ENCODE data around the gene DPF1.

Gene DPF1

GRCh38 chr19:38203197-38203596, 20.8 kb downstream of the DPF1 start:
- FAIRE-seq (no peak), DNase-seq (ENCODE audit: extremely low spot score, insufficient read length, low read depth) (no peak)

GRCh38 chr19:38202504-38202903, 21.5 kb downstream of the DPF1 start:
- DNase-seq (ENCODE audit: extremely low spot score, insufficient read length, low read depth) (no peak), FAIRE-seq (no peak)

DNA sequence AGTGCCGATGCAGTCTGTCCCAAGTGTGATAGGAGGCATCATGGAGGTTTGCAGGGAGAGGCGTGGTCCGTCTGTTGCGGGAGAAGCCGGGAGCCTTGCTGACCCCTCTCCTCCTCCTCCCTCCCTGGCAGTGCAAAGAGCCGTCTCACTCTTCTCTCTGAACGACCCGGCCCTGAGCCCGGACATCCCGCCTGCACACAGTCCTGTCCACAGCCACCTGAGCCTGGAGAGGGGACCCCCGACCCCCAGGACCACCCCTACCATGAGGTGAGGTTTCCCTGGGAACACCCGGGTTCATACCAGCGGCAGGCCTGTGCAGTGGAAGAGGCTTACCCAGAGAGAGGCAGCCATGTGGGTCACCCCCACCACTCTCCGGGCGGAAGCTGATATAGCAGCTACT, 22.3 kb downstream of the DPF1 start:
- FAIRE-seq (no peak), DNase-seq (ENCODE audit: extremely low spot score, insufficient read length, low read depth) (no peak)

GRCh38 chr19:38199340-38199739, 24.7 kb downstream of the DPF1 start:
- FAIRE-seq, result no peak

DNA sequence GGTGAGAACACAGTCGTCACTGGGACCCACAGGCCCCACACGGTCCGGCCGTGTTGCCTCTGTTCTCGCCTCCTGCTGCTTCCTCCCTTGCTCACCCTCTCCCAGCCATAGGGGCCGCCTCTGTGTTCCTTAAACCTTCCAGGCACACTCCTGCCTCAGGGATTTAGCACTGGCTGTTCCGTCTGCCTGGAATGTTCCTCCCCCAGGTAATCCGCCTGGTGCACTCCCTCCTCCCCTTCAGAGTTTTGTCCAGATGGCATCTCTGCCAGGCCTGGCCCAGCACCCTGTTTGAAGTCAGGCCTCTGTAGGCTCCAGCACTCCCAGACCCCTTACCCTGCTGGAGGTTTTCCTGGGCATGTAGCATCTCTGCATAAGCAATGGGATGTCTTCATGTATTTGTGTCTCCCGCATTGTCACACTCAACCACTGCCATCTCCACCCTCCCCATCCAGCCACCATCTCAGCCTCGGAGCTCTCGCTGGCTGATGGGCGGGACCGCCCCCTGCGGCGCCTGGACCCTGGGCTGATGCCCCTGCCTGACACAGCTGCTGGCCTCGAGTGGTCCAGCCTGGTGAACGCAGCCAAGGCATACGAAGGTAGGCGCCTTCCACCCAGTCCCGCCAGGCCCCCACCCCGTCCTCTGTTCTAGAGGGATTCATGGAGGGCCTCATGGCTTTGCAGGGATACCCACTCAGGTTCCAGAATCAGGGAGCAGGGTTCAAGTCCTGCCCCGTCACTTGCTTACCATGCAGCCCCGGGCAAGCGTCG, 25.9 kb downstream of the DPF1 start:
- no peak for DNase-seq (ENCODE audit: extremely low spot score, insufficient read length, low read depth)

More at GRCh38 chr19:38199340-38199739, 24.7 kb downstream of the DPF1 start:
- no peak for DNase-seq (ENCODE audit: extremely low spot score, insufficient read length, low read depth)

GRCh38 chr19:38196948-38197656, 26.9 kb downstream of the DPF1 start:
- no peak for FAIRE-seq
- DNase-seq (ENCODE audit: extremely low spot score, insufficient read length, low read depth), result no peak

More for the DNA sequence above, 25.9 kb downstream of the DPF1 start:
- no peak for FAIRE-seq

DNA sequence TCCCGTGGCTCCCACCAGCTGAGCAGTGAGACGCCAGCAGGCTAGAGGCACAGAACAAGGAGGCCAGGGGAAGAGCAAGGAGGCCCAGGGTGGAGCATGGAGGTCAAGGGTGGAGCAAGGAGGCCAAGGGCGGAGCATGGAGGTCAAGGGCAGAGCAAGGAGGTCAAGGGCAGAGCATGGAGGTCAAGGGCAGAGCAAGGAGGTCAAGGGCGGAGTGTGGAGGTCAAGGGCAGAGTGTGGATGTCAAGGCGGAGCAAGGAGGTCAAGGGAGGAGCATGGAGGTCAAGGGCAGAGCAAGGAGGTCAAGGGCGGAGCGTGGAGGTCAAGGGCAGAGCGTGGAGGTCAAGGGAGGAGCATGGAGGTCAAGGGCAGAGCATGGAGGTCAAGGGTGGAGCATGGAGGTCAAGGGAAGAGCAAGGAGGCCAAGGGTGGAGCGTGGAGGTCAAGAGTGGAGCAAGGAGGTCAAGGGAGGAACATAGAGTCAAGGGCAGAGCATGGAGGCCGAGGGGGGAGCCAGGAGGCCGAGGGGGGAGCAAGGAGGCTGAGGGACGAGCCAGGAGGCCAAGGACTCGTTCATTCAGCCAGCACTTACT, 27.7 kb downstream of the DPF1 start:
- DNase-seq (ENCODE audit: extremely low spot score, insufficient read length, low read depth) (no peak), FAIRE-seq (no peak)

DNA sequence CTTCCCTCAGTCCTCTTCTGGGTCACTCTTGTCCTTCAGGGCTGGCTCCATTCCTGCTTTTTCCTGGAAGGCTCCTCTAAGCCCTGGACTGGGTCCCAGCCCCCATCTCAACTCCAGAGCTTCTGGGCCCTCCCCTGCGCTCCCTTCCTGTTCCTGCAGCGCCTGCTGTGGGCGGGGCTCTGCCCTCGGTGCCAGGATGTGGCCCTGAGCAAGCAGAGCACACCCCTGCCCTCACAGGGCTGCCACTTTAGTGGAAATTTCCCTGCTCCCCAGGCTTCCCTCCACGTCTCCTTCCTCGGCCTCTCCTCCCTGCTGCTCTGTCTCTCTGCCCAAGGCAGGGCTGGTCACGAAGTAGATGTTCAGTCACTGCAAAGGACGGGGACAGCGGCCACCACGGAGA, 28.8 kb downstream of the DPF1 start:
- DNase-seq (ENCODE audit: extremely low spot score, insufficient read length, low read depth), result no peak
- no peak for FAIRE-seq

GRCh38 chr19:38194061-38194701, 29.8 kb downstream of the DPF1 start:
- DNase-seq (ENCODE audit: extremely low spot score, insufficient read length, low read depth) (no peak), FAIRE-seq (no peak)

- no peak for DNase-seq (ENCODE audit: extremely low spot score, insufficient read length, low read depth)
- no peak for FAIRE-seq
Observed at GRCh38 chr19:38193445-38193844, 30.6 kb downstream of the DPF1 start.

DNA sequence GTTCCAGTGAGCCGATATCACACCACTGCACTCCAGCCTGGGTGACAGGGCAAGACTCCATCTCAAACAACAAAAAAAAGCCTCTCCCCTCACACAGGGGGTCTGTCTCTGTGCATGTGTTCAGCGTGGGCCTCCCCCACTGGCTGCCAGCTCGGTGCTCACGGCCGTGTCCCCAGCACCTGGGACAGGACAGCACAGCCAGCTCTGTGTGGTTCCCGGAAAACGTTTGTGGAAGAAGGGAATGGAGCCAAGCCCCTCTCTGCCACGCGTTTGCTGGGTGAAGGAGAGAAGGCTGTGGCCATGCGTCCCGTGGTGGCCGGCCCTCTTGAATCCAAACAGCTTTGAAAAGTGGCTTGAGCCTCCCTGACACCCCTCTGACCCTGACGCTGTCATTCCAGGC, 32.3 kb downstream of the DPF1 start:
- no peak for FAIRE-seq
- DNase-seq (ENCODE audit: extremely low spot score, insufficient read length, low read depth), result no peak

DNA sequence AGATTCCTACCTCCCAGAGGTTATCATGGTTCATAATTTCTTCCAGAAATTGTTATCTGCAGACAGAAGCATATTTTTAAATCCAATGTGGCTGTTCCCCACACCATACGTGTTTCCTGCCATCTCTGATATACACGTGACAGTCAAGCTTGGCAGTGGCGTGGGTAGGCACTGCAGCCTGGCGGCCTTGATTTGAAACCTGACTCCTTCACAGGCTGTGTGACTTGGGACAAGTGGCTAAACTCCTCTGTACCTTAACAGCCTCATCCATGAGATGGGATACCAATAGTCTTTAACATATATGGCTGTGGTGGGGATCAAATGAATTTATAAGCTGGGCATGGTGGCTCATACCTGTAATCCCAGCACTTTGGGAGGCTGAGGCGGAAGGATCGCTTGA, 33.2 kb downstream of the DPF1 start:
- DNase-seq (ENCODE audit: extremely low spot score, insufficient read length, low read depth) (no peak), FAIRE-seq (no peak)

DNA sequence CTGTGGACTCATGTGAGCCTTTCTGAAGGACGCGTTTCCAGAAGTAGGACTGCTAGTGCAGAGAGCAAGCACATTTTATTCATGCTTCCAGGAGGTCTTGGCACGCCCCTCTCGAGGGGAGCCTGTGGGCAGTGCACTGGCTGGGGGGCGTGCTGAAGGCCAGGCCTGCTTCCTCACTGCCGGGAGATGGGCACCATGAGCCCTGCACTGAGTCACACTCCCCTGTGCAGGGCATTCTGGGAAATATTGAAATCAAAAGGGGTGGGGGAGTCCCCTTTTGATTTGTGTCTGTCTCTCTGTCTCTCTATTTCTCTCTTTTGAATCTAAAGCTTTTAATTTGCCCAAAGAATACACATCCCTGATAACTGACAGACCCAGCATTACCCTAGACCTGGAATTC, 34.0 kb downstream of the DPF1 start:
- DNase-seq (ENCODE audit: extremely low spot score, insufficient read length, low read depth), result no peak
- no peak for FAIRE-seq

- DNase-seq (ENCODE audit: extremely low spot score, insufficient read length, low read depth), result no peak
- no peak for FAIRE-seq
Observed at GRCh38 chr19:38185562-38185961, 38.5 kb downstream of the DPF1 start.

GRCh38 chr19:38184815-38185214, 39.2 kb downstream of the DPF1 start:
- DNase-seq (ENCODE audit: extremely low spot score, insufficient read length, low read depth), result no peak
- FAIRE-seq, result no peak

DNA sequence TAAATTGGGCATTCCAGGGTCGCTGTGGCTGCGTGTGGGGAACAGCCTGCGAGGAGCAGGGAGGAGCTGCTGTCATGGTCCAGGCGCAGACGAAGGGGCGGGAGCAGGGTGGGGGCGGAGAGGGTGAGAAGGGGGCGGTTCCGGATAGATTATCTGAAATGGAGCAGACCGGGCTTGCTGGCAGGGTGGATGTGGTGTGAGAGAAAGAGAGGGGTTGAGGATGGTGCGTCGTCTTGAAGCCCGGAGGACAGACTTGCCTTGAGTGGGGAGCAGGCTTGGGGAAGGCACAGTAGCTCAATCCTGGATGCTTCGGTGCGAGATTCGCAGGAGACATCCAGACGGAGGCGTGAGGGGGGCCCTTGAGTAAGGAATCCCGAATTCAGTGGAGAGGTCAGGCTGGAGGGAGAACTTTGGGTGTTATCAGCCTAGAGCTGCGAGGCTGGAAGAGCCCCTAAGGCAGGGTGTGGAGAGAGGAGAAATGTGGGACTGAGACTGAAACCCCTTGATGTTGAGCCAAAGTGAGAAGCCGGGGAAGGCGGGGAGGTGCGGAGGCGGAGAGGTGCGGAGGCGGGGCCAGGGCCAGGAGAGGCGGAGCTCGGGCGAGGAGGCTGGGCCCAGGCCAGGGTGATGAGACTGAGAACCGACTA, 40.6 kb downstream of the DPF1 start:
- FAIRE-seq, result no peak
- no peak for DNase-seq (ENCODE audit: extremely low spot score, insufficient read length, low read depth)

GRCh38 chr19:38182536-38183210, 41.3 kb downstream of the DPF1 start:
- no peak for FAIRE-seq
- no peak for DNase-seq (ENCODE audit: extremely low spot score, insufficient read length, low read depth)

DNA sequence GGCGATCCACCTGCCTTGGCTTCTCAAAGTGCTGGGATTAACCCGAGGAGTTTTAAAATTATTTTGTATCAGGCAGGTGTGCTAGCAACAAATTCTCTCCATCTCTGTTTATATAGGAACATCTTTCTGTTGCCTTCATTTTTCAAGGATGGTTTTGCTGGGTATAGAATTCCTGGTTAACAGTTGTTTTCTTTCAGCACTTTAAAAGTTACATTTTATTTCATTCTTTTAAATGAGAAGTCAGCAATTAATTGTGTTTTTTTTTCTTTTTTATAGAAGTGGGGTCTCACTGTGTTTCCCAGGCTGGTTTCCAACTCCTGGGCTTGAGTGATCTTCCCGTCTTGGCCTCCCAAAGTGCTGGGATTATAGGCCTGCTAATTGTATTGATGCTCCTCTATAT, 44.0 kb downstream of the DPF1 start:
- FAIRE-seq (no peak), DNase-seq (ENCODE audit: extremely low spot score, insufficient read length, low read depth) (no peak)

GRCh38 chr19:38175422-38175821, 48.6 kb downstream of the DPF1 start:
- FAIRE-seq (no peak), DNase-seq (ENCODE audit: extremely low spot score, insufficient read length, low read depth) (no peak)
